MM.1S (cell line): Measurements from ENCODE around the gene SLCO4A1.

ENCODE experiments used
- EZH2 ChIP-seq: fragments of 300-600 bp; sonication (generic); optimal IDR thresholded peaks from 2 replicates; pipeline ENCODE3; 2017; ENCODE audit warnings: low read depth, mild to moderate bottlenecking, antibody characterized with exemption, low read length, mixed read lengths
- EZH2phosphoT487 ChIP-seq: fragments of 300-600 bp; sonication (generic); IDR thresholded peaks from 2 replicates; pipeline ENCODE4 v1.6.1; 2018; ENCODE audit warnings: antibody characterized with exemption, low read length
- TF ChIP-seq, protein P1 (sequence below): fragments of 300-600 bp; sonication (generic); IDR thresholded peaks from 2 replicates; pipeline ENCODE4 v1.5.1; 2016; ENCODE audit warnings: antibody characterized with exemption, low read length, mixed read lengths

GRCh38 chr20:62708591-62709536 lies 66.6 kb downstream of the SLCO4A1 start, which contains the start of gene NTSR1:
- TF ChIP-seq, protein P1, sequence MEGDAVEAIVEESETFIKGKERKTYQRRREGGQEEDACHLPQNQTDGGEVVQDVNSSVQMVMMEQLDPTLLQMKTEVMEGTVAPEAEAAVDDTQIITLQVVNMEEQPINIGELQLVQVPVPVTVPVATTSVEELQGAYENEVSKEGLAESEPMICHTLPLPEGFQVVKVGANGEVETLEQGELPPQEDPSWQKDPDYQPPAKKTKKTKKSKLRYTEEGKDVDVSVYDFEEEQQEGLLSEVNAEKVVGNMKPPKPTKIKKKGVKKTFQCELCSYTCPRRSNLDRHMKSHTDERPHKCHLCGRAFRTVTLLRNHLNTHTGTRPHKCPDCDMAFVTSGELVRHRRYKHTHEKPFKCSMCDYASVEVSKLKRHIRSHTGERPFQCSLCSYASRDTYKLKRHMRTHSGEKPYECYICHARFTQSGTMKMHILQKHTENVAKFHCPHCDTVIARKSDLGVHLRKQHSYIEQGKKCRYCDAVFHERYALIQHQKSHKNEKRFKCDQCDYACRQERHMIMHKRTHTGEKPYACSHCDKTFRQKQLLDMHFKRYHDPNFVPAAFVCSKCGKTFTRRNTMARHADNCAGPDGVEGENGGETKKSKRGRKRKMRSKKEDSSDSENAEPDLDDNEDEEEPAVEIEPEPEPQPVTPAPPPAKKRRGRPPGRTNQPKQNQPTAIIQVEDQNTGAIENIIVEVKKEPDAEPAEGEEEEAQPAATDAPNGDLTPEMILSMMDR: no peak
- no peak for TF ChIP-seq EZH2
- TF ChIP-seq EZH2phosphoT487: no peak
